DND-41 (cell line): Measurements from ENCODE around the gene ADCK1.

Experiments used
- EZH2 ChIP-seq: IDR thresholded peaks from 3 replicates; pipeline ENCODE4 v1.6.1; 2012; ENCODE audit warnings: borderline replicate concordance, low read depth, mild to moderate bottlenecking, moderate library complexity, low read length, inconsistent platforms; ENCODE audit not compliant: severe bottlenecking
- TF ChIP-seq, protein P1 (sequence below): IDR thresholded peaks from 2 replicates; pipeline ENCODE4 v1.5.1; 2012; ENCODE audit warnings: borderline replicate concordance, low read length, moderate library complexity, mild to moderate bottlenecking; ENCODE audit not compliant: poor library complexity, severe bottlenecking; ENCODE audit errors: extremely low read depth

DNA sequence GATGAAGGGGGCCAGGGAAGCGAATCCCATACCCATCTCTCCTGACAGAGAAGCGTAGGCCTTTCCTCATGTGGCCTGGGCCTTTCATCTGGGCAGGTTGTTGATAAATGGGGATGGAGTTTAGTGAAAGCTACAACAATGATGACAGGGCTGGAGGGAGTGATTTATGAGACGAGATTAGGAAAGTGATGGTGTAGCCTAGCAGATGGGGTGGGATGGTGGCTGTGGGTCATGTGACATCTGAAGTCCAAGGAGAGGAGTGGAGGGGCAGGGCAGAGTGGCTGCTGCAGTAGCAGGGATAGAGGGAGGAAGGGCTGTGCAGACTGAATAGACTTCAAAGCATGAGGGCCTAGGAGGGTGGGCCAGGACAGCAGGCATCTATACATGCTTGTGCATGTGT, 85.5 kb downstream of the ADCK1 start:
- TF ChIP-seq EZH2: no peak
- TF ChIP-seq, protein P1, sequence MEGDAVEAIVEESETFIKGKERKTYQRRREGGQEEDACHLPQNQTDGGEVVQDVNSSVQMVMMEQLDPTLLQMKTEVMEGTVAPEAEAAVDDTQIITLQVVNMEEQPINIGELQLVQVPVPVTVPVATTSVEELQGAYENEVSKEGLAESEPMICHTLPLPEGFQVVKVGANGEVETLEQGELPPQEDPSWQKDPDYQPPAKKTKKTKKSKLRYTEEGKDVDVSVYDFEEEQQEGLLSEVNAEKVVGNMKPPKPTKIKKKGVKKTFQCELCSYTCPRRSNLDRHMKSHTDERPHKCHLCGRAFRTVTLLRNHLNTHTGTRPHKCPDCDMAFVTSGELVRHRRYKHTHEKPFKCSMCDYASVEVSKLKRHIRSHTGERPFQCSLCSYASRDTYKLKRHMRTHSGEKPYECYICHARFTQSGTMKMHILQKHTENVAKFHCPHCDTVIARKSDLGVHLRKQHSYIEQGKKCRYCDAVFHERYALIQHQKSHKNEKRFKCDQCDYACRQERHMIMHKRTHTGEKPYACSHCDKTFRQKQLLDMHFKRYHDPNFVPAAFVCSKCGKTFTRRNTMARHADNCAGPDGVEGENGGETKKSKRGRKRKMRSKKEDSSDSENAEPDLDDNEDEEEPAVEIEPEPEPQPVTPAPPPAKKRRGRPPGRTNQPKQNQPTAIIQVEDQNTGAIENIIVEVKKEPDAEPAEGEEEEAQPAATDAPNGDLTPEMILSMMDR: no peak
